SK-N-SH treated with all-trans-retinoic acid at 6 μM for 48 hours (cell line): Measurements from ENCODE around the gene UNC45B.

Source experiments
- TF ChIP-seq, protein P1 (sequence below): fragments of 250-450 bp; sonication (Bioruptor Pico); IDR thresholded peaks from 2 replicates; pipeline ENCODE4 v1.5.1; 2020; ENCODE audit warnings: low read depth, mild to moderate bottlenecking, moderate library complexity
- TF ChIP-seq, protein P2 (sequence below): fragments of 250-450 bp; sonication (Bioruptor Pico); IDR thresholded peaks from 2 replicates; pipeline ENCODE4 v1.5.1; 2021; ENCODE audit warnings: mild to moderate bottlenecking, moderate library complexity

DNA sequence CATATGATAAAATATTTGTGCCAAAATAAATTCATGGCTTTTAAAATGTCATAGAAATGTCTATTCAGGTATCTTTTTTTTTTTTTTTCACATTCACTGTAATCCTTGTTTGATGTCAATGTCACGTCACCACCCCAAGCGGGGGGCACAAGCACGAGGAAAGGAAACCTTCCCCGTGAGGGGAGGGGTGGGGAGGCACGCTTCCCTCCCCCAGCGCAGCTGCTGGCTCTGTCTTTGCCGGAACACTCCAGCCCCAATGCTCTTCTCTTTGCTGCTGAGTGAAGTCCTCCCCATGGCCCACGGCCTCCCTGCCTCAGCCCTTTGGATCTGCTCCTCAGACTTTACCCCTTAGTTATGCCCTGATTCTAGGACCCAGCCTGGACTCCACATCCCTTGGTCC is 45.1 kb downstream of the UNC45B start:
- TF ChIP-seq, protein P1, sequence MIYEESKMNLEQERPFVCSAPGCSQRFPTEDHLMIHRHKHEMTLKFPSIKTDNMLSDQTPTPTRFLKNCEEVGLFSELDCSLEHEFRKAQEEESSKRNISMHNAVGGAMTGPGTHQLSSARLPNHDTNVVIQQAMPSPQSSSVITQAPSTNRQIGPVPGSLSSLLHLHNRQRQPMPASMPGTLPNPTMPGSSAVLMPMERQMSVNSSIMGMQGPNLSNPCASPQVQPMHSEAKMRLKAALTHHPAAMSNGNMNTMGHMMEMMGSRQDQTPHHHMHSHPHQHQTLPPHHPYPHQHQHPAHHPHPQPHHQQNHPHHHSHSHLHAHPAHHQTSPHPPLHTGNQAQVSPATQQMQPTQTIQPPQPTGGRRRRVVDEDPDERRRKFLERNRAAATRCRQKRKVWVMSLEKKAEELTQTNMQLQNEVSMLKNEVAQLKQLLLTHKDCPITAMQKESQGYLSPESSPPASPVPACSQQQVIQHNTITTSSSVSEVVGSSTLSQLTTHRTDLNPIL (CRISPR knock-in tag), result no peak
- TF ChIP-seq, protein P2, sequence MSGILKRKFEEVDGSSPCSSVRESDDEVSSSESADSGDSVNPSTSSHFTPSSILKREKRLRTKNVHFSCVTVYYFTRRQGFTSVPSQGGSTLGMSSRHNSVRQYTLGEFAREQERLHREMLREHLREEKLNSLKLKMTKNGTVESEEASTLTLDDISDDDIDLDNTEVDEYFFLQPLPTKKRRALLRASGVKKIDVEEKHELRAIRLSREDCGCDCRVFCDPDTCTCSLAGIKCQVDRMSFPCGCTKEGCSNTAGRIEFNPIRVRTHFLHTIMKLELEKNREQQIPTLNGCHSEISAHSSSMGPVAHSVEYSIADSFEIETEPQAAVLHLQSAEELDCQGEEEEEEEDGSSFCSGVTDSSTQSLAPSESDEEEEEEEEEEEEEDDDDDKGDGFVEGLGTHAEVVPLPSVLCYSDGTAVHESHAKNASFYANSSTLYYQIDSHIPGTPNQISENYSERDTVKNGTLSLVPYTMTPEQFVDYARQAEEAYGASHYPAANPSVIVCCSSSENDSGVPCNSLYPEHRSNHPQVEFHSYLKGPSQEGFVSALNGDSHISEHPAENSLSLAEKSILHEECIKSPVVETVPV, result no peak
